GM19455 (cell line): ENCODE data around the gene KRTAP5-11.
"Not testable (repeated sequence)": the region's sequence is repeated elsewhere in the genome, so short reads cannot be mapped to it uniquely, and the experiment has no call there.

ENCODE experiments used
- ATAC-seq: cut with Tn5 transposase; IDR thresholded peaks from one replicate; pipeline ENCODE4 v1.9.1; 2021; ENCODE audit not compliant: unreplicated experiment

KRTAP5-11 gene

GRCh38 chr11:71558996-71559395, 23.7 kb downstream of the KRTAP5-11 start:
- no peak for ATAC-seq

GRCh38 chr11:71557257-71557656, 25.4 kb downstream of the KRTAP5-11 start:
- no peak for ATAC-seq

- ATAC-seq, result no peak
Measured at GRCh38 chr11:71556018-71556417, 26.7 kb downstream of the KRTAP5-11 start.

- no peak for ATAC-seq
Measured at GRCh38 chr11:71555508-71555907, 27.2 kb downstream of the KRTAP5-11 start.

GRCh38 chr11:71554996-71555395, 27.7 kb downstream of the KRTAP5-11 start:
- ATAC-seq, result no peak

DNA sequence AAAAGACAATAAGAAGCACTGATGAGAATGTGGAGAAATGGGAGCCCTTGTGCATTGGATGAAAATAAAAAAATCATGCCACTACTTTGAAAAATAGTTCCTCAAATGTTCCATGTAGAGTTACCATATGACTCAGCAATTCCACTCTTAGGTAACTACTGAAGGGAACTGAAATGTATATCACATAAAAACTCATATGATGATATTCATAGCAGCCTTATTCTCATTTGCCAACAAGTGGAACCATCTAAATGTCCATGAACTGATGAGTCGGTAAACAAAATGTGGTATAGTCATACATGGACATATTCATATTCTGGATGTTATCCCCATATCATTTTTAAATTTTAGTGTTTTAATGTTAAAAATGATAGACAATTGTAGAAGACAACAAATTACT, 31.0 kb downstream of the KRTAP5-11 start:
- no peak for ATAC-seq

DNA sequence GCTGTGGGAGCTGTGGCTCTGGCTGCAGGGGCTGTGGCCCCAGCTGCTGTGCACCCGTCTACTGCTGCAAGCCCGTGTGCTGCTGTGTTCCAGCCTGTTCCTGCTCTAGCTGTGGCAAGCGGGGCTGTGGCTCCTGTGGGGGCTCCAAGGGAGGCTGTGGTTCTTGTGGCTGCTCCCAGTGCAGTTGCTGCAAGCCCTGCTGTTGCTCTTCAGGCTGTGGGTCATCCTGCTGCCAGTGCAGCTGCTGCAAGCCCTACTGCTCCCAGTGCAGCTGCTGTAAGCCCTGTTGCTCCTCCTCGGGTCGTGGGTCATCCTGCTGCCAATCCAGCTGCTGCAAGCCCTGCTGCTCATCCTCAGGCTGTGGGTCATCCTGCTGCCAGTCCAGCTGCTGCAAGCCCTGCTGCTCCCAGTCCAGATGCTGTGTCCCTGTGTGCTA, 33.9 kb downstream of the KRTAP5-11 start:
- no peak for ATAC-seq

DNA sequence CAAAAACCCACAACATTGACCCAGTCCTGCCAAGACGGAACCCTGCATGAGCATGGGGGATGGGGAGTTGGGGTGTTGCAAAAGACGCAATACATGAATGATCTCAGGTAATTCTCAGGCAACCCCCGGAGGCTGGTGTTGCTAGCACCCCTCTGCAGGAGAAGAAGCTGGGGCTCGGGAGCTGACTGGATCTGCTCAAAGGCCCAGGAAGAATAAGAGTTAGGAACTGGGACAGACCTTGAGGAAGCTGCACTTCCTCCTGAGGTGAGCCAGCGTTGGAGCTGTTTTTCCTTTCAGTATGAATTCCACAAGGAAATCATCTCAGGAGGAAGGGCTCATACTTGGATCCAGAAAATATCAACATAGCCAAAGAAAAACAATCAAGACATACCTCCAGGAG, 34.6 kb downstream of the KRTAP5-11 start, which contains the start of gene KRTAP5-9:
Gene KRTAP5-9, plus strand, starts transcription at position 301 of the 400 bp plus-strand sequence. CDS start 238 bp downstream, outside the sequence.
- no peak for ATAC-seq

DNA sequence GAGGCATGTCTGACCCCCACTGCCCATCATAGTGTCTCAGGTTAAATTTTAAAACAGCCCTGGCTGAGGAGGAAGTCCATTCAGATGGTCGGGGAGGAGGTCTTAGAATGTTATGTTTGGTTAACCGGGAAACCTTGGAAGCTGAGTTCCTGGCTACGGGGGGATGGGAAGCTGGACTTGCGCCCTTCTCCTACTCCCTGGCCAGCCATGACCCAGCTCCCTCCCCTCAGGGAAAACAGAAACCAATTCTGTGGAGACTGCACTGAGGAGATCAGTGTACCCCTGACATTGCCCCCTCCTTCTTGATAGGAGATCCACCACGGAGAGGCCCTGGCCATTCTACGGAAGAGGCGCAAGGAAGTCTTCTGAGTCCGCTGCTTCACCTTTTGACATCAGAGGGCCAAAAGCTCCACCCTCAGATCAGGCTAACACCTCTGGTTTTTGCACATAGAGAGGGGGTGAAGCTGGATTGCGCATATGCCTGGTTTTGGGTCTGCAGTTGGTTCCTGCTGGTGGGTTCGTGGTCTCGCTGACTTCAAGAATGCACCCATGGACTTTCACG, 37.2 kb downstream of the KRTAP5-11 start:
- no peak for ATAC-seq

DNA sequence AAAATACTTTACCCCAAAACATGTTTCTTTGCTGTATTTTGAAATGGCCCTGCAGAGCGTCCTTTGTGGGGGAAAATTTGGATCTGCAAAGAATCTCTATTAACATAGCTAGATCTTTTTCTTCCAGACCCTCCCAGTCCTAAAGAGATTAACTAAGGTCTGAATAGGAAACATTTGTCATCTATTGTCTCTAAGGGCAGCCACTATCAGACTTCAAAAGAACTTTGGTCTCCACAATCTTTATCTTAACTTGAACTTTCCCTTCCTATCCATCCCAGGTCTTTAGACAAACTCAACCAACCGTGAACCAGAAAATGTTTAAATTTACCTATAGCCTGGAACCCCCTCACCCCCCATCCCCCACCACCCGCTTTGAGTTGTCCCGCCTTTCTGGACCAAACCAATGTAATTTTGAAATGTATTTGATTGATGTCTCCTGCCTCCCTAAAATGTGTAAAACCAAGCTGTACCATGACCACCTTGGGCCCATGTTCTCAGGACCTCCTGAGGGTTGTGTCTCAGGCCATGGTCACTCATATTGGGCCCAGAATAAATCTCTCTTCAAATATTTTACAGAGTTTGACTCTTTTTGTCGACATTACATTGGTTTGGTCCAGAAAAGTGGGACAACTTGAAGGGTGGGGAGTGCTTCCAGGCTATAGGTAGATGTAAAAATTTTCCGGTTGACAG, 38.0 kb downstream of the KRTAP5-11 start:
- ATAC-seq, result no peak

DNA sequence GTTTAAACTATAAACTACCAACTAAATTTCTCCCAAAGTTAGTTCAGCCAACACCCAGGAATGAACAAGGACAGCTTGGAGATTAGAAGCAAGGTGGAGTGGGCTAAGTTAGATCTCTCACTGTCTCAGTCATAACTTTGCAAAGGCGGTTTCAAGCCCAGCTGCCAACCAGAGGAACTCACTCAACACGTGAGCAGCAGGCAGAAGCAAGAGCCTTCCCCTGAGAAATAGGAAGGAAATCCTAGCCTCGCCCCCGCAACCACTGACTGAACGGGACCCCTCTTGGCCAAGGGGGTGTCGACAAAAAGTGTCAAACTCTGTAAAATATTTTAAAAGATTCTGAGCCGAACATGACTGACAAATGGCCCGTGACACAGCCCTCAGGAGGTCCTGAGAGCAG, 38.8 kb downstream of the KRTAP5-11 start:
- no peak for ATAC-seq

DNA sequence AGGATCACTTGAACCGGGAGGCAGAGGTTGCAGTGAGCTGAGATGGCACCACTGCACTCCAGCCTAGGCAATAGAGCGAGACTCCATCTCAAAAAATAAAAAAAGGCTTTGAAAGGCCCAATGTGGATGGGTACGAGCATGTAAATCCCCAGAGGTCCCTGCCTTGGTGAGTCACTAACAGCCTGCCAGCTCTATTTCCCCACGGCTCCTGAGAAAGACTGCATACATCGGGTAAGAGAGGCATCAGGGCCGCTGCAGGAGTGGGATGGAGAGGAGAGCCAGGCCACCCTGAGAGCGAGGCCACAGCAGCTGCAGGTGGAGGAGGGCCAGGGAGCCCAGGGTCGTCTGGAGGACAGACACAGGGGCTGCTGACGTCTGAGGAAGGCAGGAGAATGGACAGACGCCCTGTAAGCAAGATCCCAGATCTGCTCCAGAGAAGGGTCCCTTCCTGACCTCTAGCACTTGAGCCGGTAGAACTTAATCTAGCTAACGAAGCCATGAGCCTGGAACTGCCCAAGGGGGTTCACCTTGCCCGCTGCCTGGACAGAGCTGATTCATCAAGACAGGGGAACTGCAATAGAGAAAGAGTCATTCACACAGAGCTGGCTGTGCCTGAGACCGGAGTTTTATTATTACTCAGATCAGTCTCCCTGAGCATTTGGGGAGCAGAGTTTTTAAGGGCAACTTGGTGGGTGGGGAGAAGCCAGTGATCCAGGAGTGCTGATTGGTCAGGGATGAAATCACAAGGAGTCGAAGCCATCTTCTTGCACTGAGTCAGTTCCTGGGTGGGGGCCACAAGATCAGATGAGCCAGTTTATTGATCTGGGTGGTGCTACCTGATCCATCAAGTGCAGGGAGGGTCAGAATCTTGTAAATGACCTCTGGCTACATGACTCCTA, 39.5 kb downstream of the KRTAP5-11 start:
- no peak for ATAC-seq

- ATAC-seq, result no peak
Measured at GRCh38 chr11:71542382-71542781, 40.3 kb downstream of the KRTAP5-11 start.

DNA sequence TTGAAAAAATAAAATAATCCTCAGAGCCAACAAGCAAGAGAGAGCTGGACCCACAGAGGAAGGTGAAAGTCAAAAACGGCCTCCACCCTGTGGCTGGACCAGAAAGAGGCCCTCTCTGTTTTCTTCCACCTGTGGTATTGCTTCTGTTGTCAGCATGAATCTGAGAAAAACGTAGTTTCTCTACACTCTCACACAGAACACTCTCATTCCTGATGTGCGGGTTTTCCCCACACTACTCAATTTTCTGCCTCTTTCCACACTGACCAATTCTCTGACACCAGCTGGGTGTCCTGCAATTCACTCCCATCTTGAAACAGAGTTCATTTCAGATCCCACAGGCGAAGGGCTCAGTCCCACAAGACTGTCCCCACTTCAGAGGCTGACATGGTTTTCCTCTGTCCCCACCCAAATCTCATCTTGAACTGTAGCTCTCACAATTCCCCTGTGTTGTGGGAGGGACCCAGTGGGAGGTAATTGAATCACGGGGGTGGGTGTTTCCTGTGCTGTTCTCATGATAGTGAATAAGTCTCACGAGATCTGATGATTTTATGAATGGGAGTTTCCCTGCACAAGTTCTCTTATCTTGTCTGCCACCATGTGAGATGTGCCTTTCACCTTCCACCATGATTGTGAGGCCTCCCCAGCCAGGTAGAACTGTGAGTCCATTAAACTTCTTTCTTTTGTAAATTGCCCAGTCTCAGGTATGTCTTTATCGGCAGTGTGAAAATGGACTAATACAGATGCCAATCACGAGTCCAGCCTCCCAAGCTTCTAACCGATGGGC, 42.0 kb downstream of the KRTAP5-11 start:
- not testable (repeated sequence) for ATAC-seq

DNA sequence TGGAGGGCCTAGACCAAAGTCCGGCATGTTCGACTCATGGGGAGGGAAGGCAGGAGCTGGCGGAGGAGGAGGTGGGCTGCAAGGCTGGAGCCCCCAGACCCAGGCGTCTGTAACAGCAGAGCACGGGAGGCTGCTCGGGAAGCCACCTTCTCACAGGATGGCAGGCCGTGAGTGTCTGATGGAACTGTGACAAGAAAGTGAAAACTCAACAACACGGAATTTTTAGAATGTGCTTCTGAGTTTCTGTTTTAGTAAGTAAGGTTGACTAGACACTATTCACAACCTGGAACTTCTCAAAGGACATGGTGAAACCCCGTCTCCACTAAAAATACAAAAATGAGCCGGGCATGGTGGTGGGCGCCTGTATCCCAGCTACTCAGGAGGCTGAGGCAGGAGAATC, 42.7 kb downstream of the KRTAP5-11 start:
- ATAC-seq, result not testable (repeated sequence)

- no peak for ATAC-seq
Measured at GRCh38 chr11:71539017-71539416, 43.7 kb downstream of the KRTAP5-11 start.

- ATAC-seq, result no peak
Measured at GRCh38 chr11:71538666-71538990, 44.0 kb downstream of the KRTAP5-11 start.

- not testable (repeated sequence) for ATAC-seq
Measured at GRCh38 chr11:71537977-71538665, 44.6 kb downstream of the KRTAP5-11 start, which contains the start of gene KRTAP5-8. Gene KRTAP5-8, plus strand, starts transcription at chr11:71538025. Its CDS starts 31 bp downstream, at chr11:71538056.

GRCh38 chr11:71537537-71537936, 45.1 kb downstream of the KRTAP5-11 start:
- ATAC-seq, result no peak

DNA sequence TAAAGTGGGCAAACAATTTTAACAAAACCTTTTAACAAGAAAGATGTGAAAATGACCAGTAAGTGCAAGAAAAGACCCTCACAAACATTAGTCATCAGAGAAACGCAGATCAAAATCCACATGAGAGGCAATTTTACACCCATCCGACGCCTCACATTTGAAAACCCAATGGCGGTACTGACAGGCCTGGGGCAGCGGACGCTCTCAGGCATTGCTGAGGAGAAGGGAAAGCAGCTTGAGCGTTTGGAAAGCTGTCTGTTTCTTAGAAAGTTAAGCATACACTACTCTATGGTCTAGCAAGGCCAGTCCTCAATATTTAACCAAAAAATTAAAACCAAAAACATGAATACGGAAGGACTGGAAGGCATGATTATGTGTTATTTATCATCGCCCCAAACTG, 46.9 kb downstream of the KRTAP5-11 start:
- ATAC-seq, result no peak
